Measurements from ENCODE around the gene MCCC1.
"Not testable (repeated sequence)": the region's sequence is repeated elsewhere in the genome, so short reads cannot be mapped to it uniquely, and the experiment has no call there.

The MCCC1 gene

GRCh38 chr3:183122257-183122932, 23.1 kb upstream of the MCCC1 start:
- WGBS = 65% methylated on average over 1 of the region's 2 CpGs
- Histone ChIP-seq H3K27me3 (ENCODE audit: insufficient read depth, low read length) (peaks cover 4% of the 10 kb centered on the region), H3K9ac (ENCODE audit: low read depth, low read length) (no peak overlapping the region), H3K36me3 (ENCODE audit: insufficient read depth, low read length) (no peaks in the 10 kb centered on the region), H3K4me1 (ENCODE audit: insufficient read depth, low read length) (no peaks in the 10 kb centered on the region), H3K4me3 (ENCODE audit: low read length) (no peak overlapping the region), H3K9me3 (ENCODE audit: insufficient read depth, low read depth, low read length) (no peaks in the 10 kb centered on the region), H3K27ac (ENCODE audit: low read depth, low read length) (no peak overlapping the region)

DNA sequence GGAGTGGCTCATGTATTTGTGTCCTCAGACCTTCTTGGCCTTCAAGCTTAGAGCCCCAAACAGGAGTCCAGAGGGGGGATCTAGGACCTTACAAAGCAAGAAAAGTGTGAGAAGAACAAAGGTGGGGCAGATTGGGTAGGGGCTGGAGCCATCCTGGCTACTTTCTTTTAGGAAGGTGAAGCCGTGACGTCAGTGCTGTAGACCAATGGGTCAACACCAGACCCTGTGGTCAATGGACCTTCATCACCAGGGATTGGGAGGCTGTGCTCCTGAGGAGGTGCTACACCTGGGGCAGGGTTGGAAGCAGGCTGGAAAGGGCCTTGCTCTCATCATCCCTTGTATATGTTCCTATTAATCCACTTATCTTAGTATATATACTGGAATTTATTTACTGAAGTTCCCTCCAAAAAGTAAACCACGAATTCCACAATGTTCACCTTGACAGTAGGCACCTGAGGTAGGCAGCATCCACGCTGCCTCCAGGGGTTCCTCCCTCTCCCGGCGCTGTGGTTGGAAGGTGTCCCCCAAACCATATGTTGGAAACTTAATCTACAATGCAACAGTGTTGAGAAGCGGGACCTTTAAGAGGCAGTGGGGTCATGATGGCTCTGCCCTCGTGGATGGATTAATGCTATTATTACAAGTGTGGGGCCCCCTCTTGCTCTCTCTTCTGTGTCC, 21.4 kb upstream of the MCCC1 start:
- 77% methylated on average over 8 of the region's 8 CpGs for WGBS
- Histone ChIP-seq H3K27me3 (ENCODE audit: insufficient read depth, low read length) (peaks cover 16% of the 10 kb centered on the region), H3K9me3 (ENCODE audit: insufficient read depth, low read depth, low read length) (no peaks in the 10 kb centered on the region), H3K36me3 (ENCODE audit: insufficient read depth, low read length) (no peaks in the 10 kb centered on the region), H3K27ac (ENCODE audit: low read depth, low read length) (no peak overlapping the region), H3K4me1 (ENCODE audit: insufficient read depth, low read length) (no peaks in the 10 kb centered on the region), H3K9ac (ENCODE audit: low read depth, low read length) (no peak overlapping the region), H3K4me3 (ENCODE audit: low read length) (no peak overlapping the region)

DNA sequence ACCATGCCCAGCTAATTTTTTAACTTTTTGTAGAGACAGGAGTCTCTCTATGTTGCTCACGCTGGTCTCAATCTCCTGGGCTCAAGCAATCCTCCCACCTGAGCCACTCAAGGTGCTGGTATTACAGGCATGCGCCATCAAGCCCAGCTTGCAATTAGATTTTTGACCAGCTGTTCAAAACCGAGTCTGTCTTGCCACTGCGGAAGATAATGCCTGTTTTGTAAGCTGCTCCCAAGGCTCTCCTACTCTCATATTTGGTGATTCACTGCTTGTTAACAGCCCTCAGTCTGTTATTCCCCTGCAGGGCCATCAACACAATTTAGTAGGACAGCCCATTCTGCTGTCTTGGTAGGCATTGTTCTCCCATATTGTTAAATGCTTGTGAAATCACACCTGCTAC, 17.8 kb upstream of the MCCC1 start:
- no peak overlapping the region for H3K27ac ChIP-seq (ENCODE audit: low read depth, low read length)
- no peaks in the 10 kb centered on the region; the same call in 1 of the 2 replicates for H3K9me3 ChIP-seq (ENCODE audit: insufficient read depth, low read depth, low read length)
- H3K4me3 ChIP-seq (ENCODE audit: low read length) = no peak overlapping the region
- H3K4me1 ChIP-seq (ENCODE audit: insufficient read depth, low read length) = peaks cover 13% of the 10 kb centered on the region
- H3K27me3 ChIP-seq (ENCODE audit: insufficient read depth, low read length) = peaks cover 16% of the 10 kb centered on the region
- H3K36me3 ChIP-seq (ENCODE audit: insufficient read depth, low read length) = no peaks in the 10 kb centered on the region
- H3K9ac ChIP-seq (ENCODE audit: low read depth, low read length) = no peak overlapping the region
- WGBS = 86% methylated on average over 4 of the region's 4 CpGs

GRCh38 chr3:183116025-183116614, 16.8 kb upstream of the MCCC1 start:
- H3K9me3 ChIP-seq (ENCODE audit: insufficient read depth, low read depth, low read length) = no peaks in the 10 kb centered on the region; the same call in 1 of the 2 replicates
- H3K27me3 ChIP-seq (ENCODE audit: insufficient read depth, low read length) = peaks cover 16% of the 10 kb centered on the region
- WGBS = 9% methylated on average over 25 of the region's 25 CpGs
- peaks cover 13% of the 10 kb centered on the region for H3K4me1 ChIP-seq (ENCODE audit: insufficient read depth, low read length)
- H3K27ac ChIP-seq (ENCODE audit: low read depth, low read length) = no peak overlapping the region
- peak overlapping the region; percentile 62 for H3K4me3 ChIP-seq (ENCODE audit: low read length)
- no peaks in the 10 kb centered on the region for H3K36me3 ChIP-seq (ENCODE audit: insufficient read depth, low read length)
- no peak overlapping the region for H3K9ac ChIP-seq (ENCODE audit: low read depth, low read length)

GRCh38 chr3:183114384-183115178, 15.3 kb upstream of the MCCC1 start:
- H3K27ac ChIP-seq (ENCODE audit: low read depth, low read length) = peak overlapping the region; percentile 31; the same call in 1 of the 2 replicates
- H3K9me3 ChIP-seq (ENCODE audit: insufficient read depth, low read depth, low read length) = peaks cover 5% of the 10 kb centered on the region; the same call in 1 of the 2 replicates
- no peaks in the 10 kb centered on the region for H3K36me3 ChIP-seq (ENCODE audit: insufficient read depth, low read length)
- peaks cover 13% of the 10 kb centered on the region for H3K4me1 ChIP-seq (ENCODE audit: insufficient read depth, low read length)
- no peak overlapping the region for H3K9ac ChIP-seq (ENCODE audit: low read depth, low read length)
- H3K4me3 ChIP-seq (ENCODE audit: low read length) = 0 out of 2 replicates have a peak overlapping the region, but pooled peaks have one; percentile 0
- 38% methylated on average over 13 of the region's 13 CpGs for WGBS
- H3K27me3 ChIP-seq (ENCODE audit: insufficient read depth, low read length) = peaks cover 16% of the 10 kb centered on the region

DNA sequence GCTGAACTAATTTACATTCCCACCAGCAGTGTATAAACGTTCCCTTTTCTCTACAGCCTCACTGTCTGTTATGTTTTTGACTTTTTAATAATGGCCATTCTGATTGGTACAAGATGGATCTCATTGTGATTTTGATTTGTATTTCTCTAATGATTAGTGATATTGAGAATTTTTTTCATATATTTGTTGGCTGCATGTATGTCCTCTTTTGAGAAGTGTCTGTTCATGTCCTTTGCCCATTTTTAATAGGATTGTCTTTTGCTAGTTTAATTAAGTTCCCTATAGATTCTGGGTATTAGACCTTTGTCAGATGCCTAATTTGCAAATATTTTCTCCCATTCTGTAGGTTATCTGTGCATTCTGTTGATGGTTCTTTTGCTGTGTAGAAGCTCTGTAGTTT, 10.6 kb upstream of the MCCC1 start:
- not testable (repeated sequence) for H3K9ac ChIP-seq (ENCODE audit: low read depth, low read length); H3K4me1 ChIP-seq (ENCODE audit: insufficient read depth, low read length); H3K27me3 ChIP-seq (ENCODE audit: insufficient read depth, low read length); H3K9me3 ChIP-seq (ENCODE audit: insufficient read depth, low read depth, low read length); H3K27ac ChIP-seq (ENCODE audit: low read depth, low read length); H3K36me3 ChIP-seq (ENCODE audit: insufficient read depth, low read length); H3K4me3 ChIP-seq (ENCODE audit: low read length)
- WGBS = no CpG with 5 or more reads among the region's 1 CpG

- Histone ChIP-seq H3K9me3 (ENCODE audit: insufficient read depth, low read depth, low read length) (peaks cover 9% of the 10 kb centered on the region; the same call in 1 of the 2 replicates), H3K4me3 (ENCODE audit: low read length) (no peak overlapping the region), H3K27me3 (ENCODE audit: insufficient read depth, low read length) (no peaks in the 10 kb centered on the region), H3K4me1 (ENCODE audit: insufficient read depth, low read length) (no peaks in the 10 kb centered on the region), H3K27ac (ENCODE audit: low read depth, low read length) (no peak overlapping the region), H3K9ac (ENCODE audit: low read depth, low read length) (no peak overlapping the region), H3K36me3 (ENCODE audit: insufficient read depth, low read length) (no peaks in the 10 kb centered on the region)
- WGBS = 100% methylated on average over 3 of the region's 4 CpGs
Observed at GRCh38 chr3:183108470-183108869, 9.2 kb upstream of the MCCC1 start.

GRCh38 chr3:183108001-183108449, 8.7 kb upstream of the MCCC1 start:
- Histone ChIP-seq H3K9ac (ENCODE audit: low read depth, low read length) (no peak overlapping the region), H3K27me3 (ENCODE audit: insufficient read depth, low read length) (no peaks in the 10 kb centered on the region), H3K4me1 (ENCODE audit: insufficient read depth, low read length) (no peaks in the 10 kb centered on the region), H3K4me3 (ENCODE audit: low read length) (no peak overlapping the region), H3K27ac (ENCODE audit: low read depth, low read length) (no peak overlapping the region), H3K9me3 (ENCODE audit: insufficient read depth, low read depth, low read length) (peaks cover 9% of the 10 kb centered on the region; the same call in 1 of the 2 replicates), H3K36me3 (ENCODE audit: insufficient read depth, low read length) (no peaks in the 10 kb centered on the region)
- WGBS = 87% methylated on average over 2 of the region's 2 CpGs

DNA sequence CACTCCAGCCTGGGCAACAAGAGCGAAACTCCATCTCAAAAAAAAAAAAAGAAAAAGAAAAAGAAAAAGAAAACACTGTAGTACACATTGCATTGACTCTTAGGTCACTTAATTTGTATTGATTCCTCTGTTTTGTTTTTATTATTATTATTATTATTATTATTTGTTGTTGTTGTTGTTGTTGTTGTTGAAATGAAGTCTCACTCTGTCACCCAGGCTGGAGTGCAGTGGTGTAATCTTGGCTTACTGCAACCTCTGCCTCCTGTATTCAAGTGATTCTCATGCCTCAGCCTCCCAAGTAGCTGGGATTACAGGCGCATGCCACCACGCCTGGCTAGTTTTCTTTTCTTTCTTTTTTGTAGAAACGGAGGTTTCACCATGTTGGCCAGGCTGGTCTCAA, 8.1 kb upstream of the MCCC1 start:
- H3K27me3 ChIP-seq (ENCODE audit: insufficient read depth, low read length); H3K4me3 ChIP-seq (ENCODE audit: low read length); H3K36me3 ChIP-seq (ENCODE audit: insufficient read depth, low read length); H3K9me3 ChIP-seq (ENCODE audit: insufficient read depth, low read depth, low read length); H3K9ac ChIP-seq (ENCODE audit: low read depth, low read length); H3K27ac ChIP-seq (ENCODE audit: low read depth, low read length); H3K4me1 ChIP-seq (ENCODE audit: insufficient read depth, low read length): not testable (repeated sequence)
- 97% methylated on average over 4 of the region's 4 CpGs for WGBS

- Histone ChIP-seq H3K27me3 (ENCODE audit: insufficient read depth, low read length) (no peaks in the 10 kb centered on the region), H3K9me3 (ENCODE audit: insufficient read depth, low read depth, low read length) (peaks cover 9% of the 10 kb centered on the region; the same call in 1 of the 2 replicates), H3K9ac (ENCODE audit: low read depth, low read length) (no peak overlapping the region), H3K36me3 (ENCODE audit: insufficient read depth, low read length) (no peaks in the 10 kb centered on the region), H3K4me1 (ENCODE audit: insufficient read depth, low read length) (no peaks in the 10 kb centered on the region), H3K27ac (ENCODE audit: low read depth, low read length) (no peak overlapping the region), H3K4me3 (ENCODE audit: low read length) (no peak overlapping the region)
- 69% methylated on average over 6 of the region's 6 CpGs for WGBS
Observed at GRCh38 chr3:183106635-183107034, 7.3 kb upstream of the MCCC1 start.

- not testable (repeated sequence) for H3K9me3 ChIP-seq (ENCODE audit: insufficient read depth, low read depth, low read length); H3K4me1 ChIP-seq (ENCODE audit: insufficient read depth, low read length); H3K27me3 ChIP-seq (ENCODE audit: insufficient read depth, low read length); H3K4me3 ChIP-seq (ENCODE audit: low read length); H3K36me3 ChIP-seq (ENCODE audit: insufficient read depth, low read length); H3K27ac ChIP-seq (ENCODE audit: low read depth, low read length); H3K9ac ChIP-seq (ENCODE audit: low read depth, low read length)
- 97% methylated on average over 28 of the region's 28 CpGs for WGBS
Observed at GRCh38 chr3:183103950-183104349, 4.7 kb upstream of the MCCC1 start.

Measured in HUES64 (cell line).